ENCODE results near the gene ADARB2.

- TF ChIP-seq CTCF (IDR thresholded peaks at IDR 0.05) (no peak), EP300 (IDR thresholded peaks at IDR 0.05) (no peak), POLR2A (IDR thresholded peaks at IDR 0.05) (no peak)
Measured at GRCh38 chr10:1364151-1364910, 373.0 kb downstream of the ADARB2 start.
